Stimulated activated CD4-positive, alpha-beta T cell treated with anti-CD3 and anti-CD28 coated beads, TNF-alpha, amount 100 ng/mL, for 1 hour (primary cell): ENCODE results near the gene AMELX.

Experiments
- DNase-seq, 3 donors: peaks; one replicate each; pipeline ENCODE4 v3.0.0-alpha.2; 2020; ENCODE audit warnings: low read depth in 3 of 3, low spot score in 1 of 3

AMELX gene

GRCh38 chrX:11293113-11293512 lies at the start of gene AMELX:
AMELX (plus strand) TSS chrX:11293413; CDS start chrX:11294789, 1,376 bp downstream.
- DNase-seq: no peak

GRCh38 chrX:11244636-11245035 lies 48.6 kb upstream of the AMELX start:
- no peak for DNase-seq

GRCh38 chrX:11254417-11255109 lies 38.6 kb upstream of the AMELX start:
- no peak for DNase-seq

GRCh38 chrX:11257290-11257689 lies 35.9 kb upstream of the AMELX start:
- DNase-seq: no peak

- no peak for DNase-seq
These were observed 35.5 kb upstream of the AMELX start for GRCh38 chrX:11257711-11258110.

- no peak for DNase-seq
These were observed 33.8 kb upstream of the AMELX start for GRCh38 chrX:11259437-11259836.

- DNase-seq: no peak
These were observed 32.0 kb upstream of the AMELX start for GRCh38 chrX:11261260-11261659.

GRCh38 chrX:11264925-11265324 lies 28.3 kb upstream of the AMELX start:
- DNase-seq: no peak

- no peak for DNase-seq
These were observed 27.9 kb upstream of the AMELX start for GRCh38 chrX:11265352-11265751.

- DNase-seq: no peak
These were observed 26.6 kb upstream of the AMELX start for GRCh38 chrX:11266573-11267003.

- DNase-seq: no peak
These were observed 25.8 kb upstream of the AMELX start for GRCh38 chrX:11267425-11267824.

- DNase-seq: no peak
These were observed 24.2 kb upstream of the AMELX start for GRCh38 chrX:11269006-11269405.

GRCh38 chrX:11269996-11270395 lies 23.2 kb upstream of the AMELX start:
- DNase-seq: no peak

GRCh38 chrX:11272290-11272689 lies 20.9 kb upstream of the AMELX start:
- DNase-seq: no peak

GRCh38 chrX:11272863-11273262 lies 20.4 kb upstream of the AMELX start:
- no peak for DNase-seq

GRCh38 chrX:11273544-11273943 lies 19.7 kb upstream of the AMELX start:
- no peak for DNase-seq

GRCh38 chrX:11282043-11282442 lies 11.2 kb upstream of the AMELX start:
- no peak for DNase-seq

GRCh38 chrX:11285651-11286050 lies 7.6 kb upstream of the AMELX start:
- DNase-seq: no peak

GRCh38 chrX:11287505-11287904 lies 5.7 kb upstream of the AMELX start:
- DNase-seq: no peak

GRCh38 chrX:11290416-11291102 lies 2.7 kb upstream of the AMELX start:
- DNase-seq: no peak

- DNase-seq: no peak
These were observed 2.8 kb downstream of the AMELX start for GRCh38 chrX:11296051-11296450.

GRCh38 chrX:11298600-11298999 lies 5.4 kb downstream of the AMELX start:
- DNase-seq: no peak

- DNase-seq: no peak
These were observed 11.6 kb downstream of the AMELX start for GRCh38 chrX:11304829-11305228.
